Right lung (tissue), 5 donors: ENCODE measurements around the gene ERH. TPM values are rescaled to one million over a fixed set of nuclear protein-coding genes. Genes with fewer than 3 reads are reported as not detected.

ENCODE experiments used
- DNase-seq, 2 donors: peaks; one replicate each; pipeline ENCODE4 v3.0.0-alpha.2; 2013
- polyA plus RNA-seq, 5 donors: library from polyadenylated mRNA; unstranded; fragments of 120-200 nt; gene quantifications; one replicate each; pipeline versions ENCODE4 v1.2.1 to v1.2.3, GENCODE V29; 2013; ENCODE audit warnings: inconsistent platforms in 1 of 5, low replicate concordance in 1 of 5; ENCODE audit not compliant: insufficient read length in 5 of 5, insufficient read depth in 1 of 5

Gene ERH
- polyA plus RNA-seq, 5 donors = 281 to 345 (median 290) TPM

DNA sequence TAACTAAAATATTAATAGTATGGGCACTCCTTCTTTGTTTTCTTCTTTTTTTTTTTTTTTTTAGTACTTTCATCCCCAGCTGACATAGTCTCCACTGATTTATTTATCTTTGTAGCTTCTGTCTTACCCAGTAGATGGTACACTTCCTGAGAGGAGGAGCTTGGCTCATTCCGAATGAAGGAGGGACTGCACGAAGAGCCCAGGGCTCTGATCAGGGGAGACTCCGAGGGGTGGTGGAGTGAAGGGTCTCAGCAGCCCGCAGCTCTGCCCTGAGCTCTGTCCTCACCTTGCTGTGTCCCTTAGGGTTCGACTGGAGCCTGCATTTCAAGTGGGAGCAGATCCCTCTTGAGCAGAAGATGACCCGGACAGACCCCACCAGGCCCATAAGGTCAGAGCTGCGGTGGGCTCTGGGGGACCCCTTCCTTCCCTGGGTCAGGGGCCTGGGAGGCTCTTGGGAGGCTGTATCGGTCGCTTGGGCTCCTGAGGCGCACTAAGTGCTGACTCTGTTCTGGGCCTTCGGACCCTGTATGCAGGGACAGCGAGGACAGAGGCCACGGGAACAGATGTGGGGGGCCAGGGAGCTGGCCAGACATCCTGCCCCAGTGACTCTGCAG, 65.2 kb downstream of the ERH start:
- DNase-seq = no peak

- DNase-seq = no peak
These were observed 66.9 kb downstream of the ERH start for GRCh38 chr14:69331206-69331605.

Other genes starting within 250 kb of the ERH start
- gene DCAF5, start 245.2 kb downstream of the ERH start, polyA plus RNA-seq = 10 to 100 TPM; 54.7 to 68.0 (median 59.2) TPM
- 10 to 100 TPM; 28.0 to 40.5 (median 33.6) TPM for gene EXD2, start 206.8 kb downstream of the ERH start, polyA plus RNA-seq
- gene GALNT16, start 138.1 kb downstream of the ERH start, polyA plus RNA-seq = 1 to 10 TPM; 3.5 to 5.0 (median 4.4) TPM
- 10 to 100 TPM; 55.4 to 71.2 (median 70.4) TPM for gene SLC39A9, start 393 bp upstream of the ERH start, polyA plus RNA-seq
- gene PLEKHD1, start 86.4 kb upstream of the ERH start, polyA plus RNA-seq = under 1 TPM; 0.19 to 0.29 (median 0.23) TPM
- gene CCDC177, start 176.6 kb upstream of the ERH start, polyA plus RNA-seq = not detected
- gene SUSD6, start 213.3 kb upstream of the ERH start, polyA plus RNA-seq = 10 to 100 TPM; 23.6 to 36.9 (median 29.3) TPM